Cortex of kidney (tissue), 1 donor: Measurements from ENCODE around the gene CRTC2.
"Not testable (repeated sequence)": the region's sequence is repeated elsewhere in the genome, so short reads cannot be mapped to it uniquely, and the experiment has no call there.

ENCODE experiments used
- DNase-seq: peaks from one replicate; lab custom pipeline; 2025; lab: John Stamatoyannopoulos, UW

CRTC2 gene

DNA sequence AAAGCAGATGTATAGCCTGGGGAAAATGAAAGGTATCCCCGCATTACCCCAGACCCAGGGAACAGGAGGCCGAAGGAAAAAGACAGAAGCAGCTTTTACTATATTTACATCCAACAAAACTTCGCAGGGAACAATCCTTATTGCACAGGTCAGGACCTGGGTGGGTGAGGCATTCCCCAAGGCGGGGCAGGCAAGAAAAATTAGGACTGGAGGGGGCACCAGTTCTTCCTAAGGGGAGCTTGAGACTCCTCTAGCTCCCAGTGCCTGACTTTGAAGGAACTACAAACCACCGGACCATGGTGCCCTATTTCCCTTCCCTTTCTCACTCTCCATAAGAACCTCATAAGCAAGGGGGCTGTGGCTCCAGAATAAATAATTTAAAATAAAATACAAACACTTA is 29.0 kb downstream of the CRTC2 start:
- no peak for DNase-seq

DNA sequence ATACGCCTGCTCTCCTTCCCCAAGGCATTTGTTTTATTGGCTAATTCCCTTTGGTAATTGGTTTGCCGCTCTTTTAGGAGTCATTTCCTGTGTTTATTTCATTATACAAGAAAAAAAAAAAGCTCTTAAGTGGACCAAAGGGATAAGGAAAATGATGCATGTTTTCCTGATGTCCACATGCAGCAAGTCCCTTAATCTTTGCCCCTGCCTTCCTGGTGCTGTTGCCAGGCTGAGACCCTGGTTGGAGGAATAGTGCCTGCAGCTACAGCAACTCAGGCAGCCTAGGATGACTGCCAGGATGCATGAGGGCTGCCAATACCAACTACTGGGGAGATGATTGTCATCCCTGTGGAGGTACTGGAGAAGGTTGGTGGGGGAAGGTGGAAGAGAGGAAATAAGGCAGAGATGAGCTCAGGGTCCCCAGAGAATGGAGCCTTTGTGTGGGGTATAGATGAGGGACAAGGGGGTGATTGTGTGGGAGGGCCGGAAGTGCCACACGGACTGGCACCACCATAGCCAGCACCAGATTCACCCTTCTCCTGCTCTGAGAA is 29.5 kb downstream of the CRTC2 start:
- DNase-seq, result no peak

- no peak for DNase-seq
Measured at GRCh38 chr1:153928245-153928644, 30.2 kb downstream of the CRTC2 start.

- no peak for DNase-seq
Measured at GRCh38 chr1:153926405-153926804, 32.0 kb downstream of the CRTC2 start.

- DNase-seq, result peak; percentile 62
Measured at GRCh38 chr1:153922972-153923925, 35.2 kb downstream of the CRTC2 start, which contains the start of gene GATAD2B. Gene GATAD2B (minus strand): TSS chr1:153922972. CDS start chr1:153828347, 94,625 bp downstream.

GRCh38 chr1:153922076-153922971 is 36.1 kb downstream of the CRTC2 start:
- DNase-seq, result no peak

DNA sequence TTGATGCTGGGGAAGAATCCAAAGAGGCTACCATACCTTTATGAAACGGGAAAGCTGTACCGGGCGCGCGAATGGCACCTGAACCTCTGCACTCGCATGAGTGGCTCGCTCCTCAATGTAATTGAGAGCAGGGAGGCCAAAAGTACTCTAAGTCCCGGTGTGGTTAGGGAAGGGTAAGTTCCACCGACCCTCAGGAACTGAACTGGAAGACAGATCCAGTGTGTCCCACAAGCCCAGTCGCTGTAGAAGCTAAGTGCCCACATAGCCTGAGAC is 36.7 kb downstream of the CRTC2 start:
- DNase-seq, result no peak

DNA sequence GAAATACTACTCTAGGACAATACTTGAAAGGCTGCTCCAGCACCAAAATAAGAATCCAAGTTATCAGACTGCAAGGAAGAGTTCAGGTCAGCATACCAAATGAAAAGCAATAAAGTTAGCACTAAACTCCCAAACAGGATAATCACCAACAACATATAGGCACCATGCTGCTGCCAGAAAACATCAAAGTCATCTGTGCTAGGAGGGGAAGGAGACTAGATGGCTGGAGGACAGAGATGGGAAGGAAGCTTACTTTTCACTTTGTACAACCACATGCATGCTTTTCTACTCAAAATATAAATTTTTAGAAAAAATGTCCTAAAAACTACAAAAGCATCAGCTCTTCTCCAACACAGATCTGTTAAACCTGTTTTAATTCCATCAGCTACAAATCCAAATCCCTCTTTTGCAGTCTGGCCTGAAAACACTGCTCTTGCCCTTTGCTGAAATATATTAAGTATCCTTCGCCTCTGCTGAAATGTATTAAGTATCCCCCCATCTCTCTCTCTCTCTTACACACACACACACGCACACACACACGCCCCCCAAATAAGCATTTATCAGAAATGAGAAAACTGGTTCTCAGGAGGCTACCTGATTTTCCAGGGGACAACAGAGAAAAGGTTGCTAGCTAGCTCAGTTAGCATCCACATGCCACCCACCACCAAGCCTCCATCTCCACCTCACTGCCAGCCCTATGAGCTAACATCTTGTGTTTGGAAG is 37.2 kb downstream of the CRTC2 start:
- no peak for DNase-seq

DNA sequence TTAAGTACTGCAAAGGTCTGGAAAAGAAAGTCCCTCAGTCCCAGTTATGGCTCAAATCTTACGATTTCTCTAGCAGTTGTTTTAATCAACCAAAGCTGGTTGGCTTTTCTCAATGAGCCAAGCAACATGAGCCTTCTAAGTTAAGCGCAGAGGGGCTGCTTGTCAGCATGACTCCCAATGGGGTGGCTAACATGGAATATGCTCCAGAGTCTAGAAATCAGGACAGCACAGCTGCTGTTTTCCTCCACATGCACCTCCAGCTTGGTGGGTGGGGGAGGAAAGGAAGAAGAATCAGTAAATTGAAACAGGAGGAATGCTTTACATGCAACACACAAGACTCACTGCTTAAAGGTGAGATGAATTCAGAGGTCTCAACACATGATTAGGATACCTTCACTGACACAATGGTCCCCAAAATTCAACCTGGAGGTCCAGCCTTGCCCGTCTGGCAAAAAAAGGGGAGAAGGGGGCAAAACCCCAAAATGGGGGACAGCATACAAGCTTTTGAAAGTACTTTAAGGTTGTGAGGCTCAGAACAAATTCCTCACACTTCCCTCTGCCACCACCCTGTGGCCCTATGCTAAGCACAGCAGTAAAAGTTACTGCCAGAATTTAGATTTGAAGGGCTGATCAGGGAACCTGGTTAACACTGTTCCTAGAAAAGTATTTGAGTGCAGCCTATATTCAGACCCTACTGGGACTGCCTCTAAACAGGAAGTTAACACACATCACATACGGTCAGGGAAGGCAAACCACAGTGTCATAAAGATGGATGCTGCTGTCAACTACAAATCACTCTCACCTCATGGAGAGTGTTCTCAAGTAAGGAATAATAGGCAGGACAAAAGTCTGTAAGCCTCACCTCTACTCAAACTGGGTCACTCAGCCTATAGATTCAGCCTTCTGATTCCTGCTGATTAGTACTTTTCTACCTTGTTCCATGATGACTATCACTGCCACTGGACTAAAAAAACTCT is 38.2 kb downstream of the CRTC2 start:
- DNase-seq, result no peak

DNA sequence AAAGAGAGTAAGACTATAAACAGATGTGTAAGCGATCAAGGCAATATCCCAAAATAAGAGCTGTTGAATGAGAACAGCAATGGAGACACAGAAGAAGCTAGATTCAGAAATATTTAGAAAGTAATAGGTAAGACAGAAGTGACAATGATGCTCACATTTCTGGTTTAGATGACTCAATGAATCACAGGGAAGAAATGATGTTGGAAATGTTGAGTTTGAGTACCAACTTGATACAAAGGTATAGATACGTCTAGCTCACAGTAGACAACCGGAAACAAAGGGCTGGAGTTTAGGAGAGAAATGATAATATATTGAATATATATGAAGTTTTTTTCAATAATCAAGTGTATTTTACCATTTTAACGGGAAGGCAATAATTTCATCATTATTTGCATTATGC is 42.1 kb downstream of the CRTC2 start:
- no peak for DNase-seq

DNA sequence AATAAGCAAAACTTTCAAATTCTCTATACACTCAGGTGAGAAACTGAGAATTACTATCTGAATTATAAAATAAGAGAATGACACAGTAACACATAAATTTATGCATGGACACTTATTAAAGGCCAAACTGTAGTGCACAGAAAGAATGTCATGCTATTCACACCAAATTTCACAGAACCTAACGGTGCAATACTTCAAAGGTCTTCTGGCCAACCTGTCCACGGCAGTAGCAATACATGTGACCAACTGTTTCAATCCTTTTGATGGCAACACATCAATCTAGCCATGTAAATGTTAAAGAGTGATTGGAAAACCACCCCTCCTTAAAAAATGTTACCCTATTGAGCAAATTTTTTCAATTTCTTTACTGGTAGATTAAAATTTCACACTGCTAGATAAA is 46.1 kb downstream of the CRTC2 start:
- no peak for DNase-seq

DNA sequence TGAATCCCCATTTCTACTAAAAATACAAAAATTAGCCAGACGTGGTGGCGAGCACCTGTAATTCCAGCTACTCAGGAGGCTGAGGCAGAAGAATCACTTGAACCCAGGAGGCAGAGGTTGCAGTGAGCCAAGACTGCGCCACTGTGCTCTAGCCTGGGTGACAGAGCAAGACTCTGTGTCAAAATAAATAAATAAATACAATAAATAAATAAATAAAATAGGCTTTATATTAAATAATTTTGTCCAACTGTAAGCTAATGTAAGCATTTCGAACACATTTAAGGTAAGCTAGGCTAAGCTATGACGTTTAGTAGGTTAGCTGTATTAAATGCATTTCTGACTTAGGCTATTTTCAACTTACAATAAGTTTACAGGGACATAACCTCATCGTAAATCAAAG is 47.9 kb downstream of the CRTC2 start:
- not testable (repeated sequence) for DNase-seq

DNA sequence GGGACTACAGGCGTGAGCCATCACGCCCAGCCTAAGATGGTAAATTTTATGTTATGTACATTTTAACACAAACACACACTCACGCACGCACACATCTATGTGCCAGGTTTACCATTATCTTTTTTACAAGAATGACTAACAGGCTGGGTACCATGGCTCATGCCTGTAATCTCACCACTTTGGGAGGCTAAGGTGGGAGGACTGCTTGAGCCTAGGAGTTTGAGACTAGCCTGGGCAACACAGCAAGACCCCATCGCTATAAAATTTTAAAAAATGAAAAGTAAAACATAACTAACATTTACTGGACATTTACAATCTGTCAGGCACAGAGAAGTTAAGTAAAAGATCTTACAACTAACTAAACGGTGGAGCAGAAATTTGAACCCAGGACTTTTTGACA is 50.3 kb downstream of the CRTC2 start:
- no peak for DNase-seq

DNA sequence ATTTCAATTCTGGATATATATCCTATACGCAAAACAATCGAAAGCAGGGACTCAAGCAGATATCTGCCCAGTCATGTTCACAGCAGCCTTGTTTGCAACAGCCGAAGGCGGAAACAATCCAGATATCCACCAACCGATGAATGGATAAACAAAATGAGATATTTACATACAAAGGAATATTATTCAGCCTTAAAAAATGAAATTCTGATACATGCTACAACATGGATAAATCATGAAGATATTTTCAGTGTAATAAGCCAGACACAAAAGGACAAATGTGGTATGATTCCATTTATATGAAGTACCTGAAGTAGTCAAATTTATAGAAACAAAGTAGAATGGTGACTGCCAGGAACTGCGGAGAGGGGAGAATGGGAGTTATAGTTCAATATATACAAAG is 51.3 kb downstream of the CRTC2 start:
- no peak for DNase-seq

DNA sequence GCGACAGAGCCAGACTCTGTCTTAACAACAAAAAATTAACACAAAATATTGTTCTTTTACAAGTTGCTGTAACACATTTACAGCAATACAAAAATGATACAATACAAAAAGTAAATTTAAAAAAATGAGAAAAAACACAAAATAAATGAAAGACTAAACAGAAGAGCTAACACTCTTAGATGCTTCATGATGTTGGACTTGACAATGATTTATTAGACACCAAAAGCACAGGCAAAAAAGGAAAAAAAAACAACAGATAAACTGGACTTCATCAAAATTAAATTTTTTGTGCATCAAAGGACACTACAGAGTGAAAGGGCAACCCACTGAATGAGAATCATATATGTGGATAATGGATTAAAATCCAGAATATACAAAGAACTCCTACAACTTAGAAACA is 52.0 kb downstream of the CRTC2 start:
- no peak for DNase-seq

- not testable (repeated sequence) for DNase-seq
Measured at GRCh38 chr1:153905908-153906307, 52.5 kb downstream of the CRTC2 start.

DNA sequence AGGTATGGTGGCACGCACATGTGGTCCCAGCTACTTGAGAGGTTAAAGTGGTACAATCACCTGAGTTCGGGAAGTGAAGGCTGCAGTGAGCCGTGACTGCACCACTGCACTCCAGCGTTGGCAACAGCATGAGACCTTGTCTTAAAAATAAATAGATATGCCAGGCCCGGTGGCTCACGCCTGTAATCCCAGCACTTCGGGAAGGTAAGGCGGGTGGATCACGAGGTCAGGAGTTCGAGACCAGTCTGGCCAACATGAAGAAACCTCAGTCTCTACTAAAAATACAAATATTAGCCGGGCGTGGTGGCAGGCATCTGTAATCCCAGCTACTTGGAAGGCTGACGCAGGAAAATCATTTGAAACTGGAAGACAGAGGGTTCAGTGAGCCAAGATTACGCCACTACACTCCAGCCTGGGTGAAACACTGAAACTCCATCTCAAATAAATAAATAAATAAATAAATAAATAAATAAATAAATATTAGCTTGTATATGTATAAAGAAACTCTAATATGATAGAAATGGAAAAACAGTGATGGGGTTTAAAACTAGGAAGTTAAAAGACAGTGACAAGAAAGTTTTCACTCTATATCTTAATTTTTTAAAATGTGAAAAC is 54.5 kb downstream of the CRTC2 start:
- DNase-seq, result no peak

- DNase-seq, result no peak
Measured at GRCh38 chr1:153899509-153899908, 58.9 kb downstream of the CRTC2 start.
